Measurements from ENCODE around the gene PARD3B. TPM values are rescaled to one million over a fixed set of nuclear protein-coding genes. Genes with fewer than 3 reads are reported as not detected.

PARD3B gene
- total and polyA plus RNA-seq, 10 of the 15 experiments (the other 5 are each of a cell fraction or from before 2014, with no cell fraction given), result 0.01 to 0.54 (median 0.07) TPM; not detected in 7

DNA sequence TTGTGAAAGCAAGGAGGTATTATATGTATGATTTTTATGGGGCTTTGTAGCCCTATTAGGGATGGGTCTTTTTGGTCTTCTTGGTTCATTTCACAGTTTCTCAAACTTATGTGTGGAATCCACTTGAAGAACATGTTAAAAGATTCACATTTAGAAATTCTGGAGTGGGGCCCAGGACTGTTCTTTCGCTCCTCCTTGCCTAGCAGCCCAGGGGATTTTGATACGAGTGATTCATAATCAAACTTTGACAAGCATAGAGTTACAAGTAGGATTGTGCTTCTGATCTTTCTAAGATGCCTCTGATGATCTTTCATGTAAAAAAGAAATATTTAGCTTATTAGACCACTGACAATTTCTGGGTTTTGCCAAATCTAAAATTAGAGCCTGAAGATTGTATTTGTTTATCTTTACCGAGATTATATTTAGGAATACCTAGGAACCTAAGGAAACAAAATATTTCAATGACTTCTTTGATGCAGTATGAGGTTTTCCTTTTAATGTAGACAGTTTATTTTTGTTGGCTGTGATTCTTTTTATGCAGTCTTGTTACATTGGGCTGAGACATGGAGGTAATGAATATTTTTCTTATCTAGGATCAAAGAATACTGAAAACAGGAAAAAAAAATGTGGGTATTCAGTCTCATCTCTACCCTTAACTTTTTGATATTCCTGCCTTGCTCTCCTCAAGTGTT is 324.0 kb downstream of the PARD3B start:
- H3K9me3 ChIP-seq (replicated peaks; ENCODE audit: control insufficient read depth, insufficient read depth, low read length), result no peaks in the 10 kb centered on the region
- no TSS peak for BruUV-seq (replicated peaks)
- no peaks in the 10 kb centered on the region for H3K4me1 ChIP-seq (ENCODE audit: control insufficient read depth, insufficient read depth, low read length)
- ChIA-PET SMC1A (ENCODE audit: uncharacterized antibody, unreplicated experiment) (no interaction called here), CTCF (no interaction called here), POLR2A (no interaction called here), RAD21 (ENCODE audit: unreplicated experiment) (no interaction called here)
- no peak overlapping the region for H3K9ac ChIP-seq (ENCODE audit: control insufficient read depth, insufficient read depth, low read length)
- no peak overlapping the region for H3K27ac ChIP-seq (ENCODE audit: control insufficient read depth, insufficient read depth)
- intact Hi-C loops (cut with micrococcal nuclease; ENCODE audit: unreplicated experiment) (no loop called here), in situ Hi-C loops (cut with MboI) (no loop called here)
- no peak for TF ChIP-seq RELB (IDR thresholded peaks at IDR 0.05; ENCODE audit: low read depth)
- TF ChIP-seq, protein P1, sequence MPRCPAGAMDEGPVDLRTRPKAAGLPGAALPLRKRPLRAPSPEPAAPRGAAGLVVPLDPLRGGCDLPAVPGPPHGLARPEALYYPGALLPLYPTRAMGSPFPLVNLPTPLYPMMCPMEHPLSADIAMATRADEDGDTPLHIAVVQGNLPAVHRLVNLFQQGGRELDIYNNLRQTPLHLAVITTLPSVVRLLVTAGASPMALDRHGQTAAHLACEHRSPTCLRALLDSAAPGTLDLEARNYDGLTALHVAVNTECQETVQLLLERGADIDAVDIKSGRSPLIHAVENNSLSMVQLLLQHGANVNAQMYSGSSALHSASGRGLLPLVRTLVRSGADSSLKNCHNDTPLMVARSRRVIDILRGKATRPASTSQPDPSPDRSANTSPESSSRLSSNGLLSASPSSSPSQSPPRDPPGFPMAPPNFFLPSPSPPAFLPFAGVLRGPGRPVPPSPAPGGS (IDR thresholded peaks at IDR 0.05; ENCODE audit: borderline replicate concordance, insufficient read depth, low read depth, low read length, poor library complexity, severe bottlenecking), result no peak
- no peak for TF ChIP-seq SMAD5 (IDR thresholded peaks at IDR 0.05; ENCODE audit: low read depth)
- TF ChIP-seq RB1 (IDR thresholded peaks at IDR 0.05; ENCODE audit: borderline replicate concordance), result no peak
- no peak for TF ChIP-seq RFX5 (IDR thresholded peaks at IDR 0.05; ENCODE audit: low read depth, low read length)
- no peak for TF ChIP-seq GATAD2B (conservative IDR thresholded peaks at IDR 0.05; ENCODE audit: low read depth)
- no peak for TF ChIP-seq IKZF2 (IDR thresholded peaks at IDR 0.05)
- TF ChIP-seq, protein P2, sequence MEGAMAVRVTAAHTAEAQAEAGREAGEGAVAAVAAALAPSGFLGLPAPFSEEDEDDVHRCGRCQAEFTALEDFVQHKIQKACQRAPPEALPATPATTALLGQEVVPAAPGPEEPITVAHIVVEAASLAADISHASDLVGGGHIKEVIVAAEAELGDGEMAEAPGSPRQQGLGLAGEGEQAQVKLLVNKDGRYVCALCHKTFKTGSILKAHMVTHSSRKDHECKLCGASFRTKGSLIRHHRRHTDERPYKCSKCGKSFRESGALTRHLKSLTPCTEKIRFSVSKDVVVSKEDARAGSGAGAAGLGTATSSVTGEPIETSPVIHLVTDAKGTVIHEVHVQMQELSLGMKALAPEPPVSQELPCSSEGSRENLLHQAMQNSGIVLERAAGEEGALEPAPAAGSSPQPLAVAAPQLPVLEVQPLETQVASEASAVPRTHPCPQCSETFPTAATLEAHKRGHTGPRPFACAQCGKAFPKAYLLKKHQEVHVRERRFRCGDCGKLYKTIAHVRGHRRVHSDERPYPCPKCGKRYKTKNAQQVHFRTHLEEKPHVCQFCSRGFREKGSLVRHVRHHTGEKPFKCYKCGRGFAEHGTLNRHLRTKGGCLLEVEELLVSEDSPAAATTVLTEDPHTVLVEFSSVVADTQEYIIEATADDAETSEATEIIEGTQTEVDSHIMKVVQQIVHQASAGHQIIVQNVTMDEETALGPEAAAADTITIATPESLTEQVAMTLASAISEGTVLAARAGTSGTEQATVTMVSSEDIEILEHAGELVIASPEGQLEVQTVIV (IDR thresholded peaks at IDR 0.05; ENCODE audit: borderline replicate concordance, partially characterized antibody), result no peak
- TF ChIP-seq ELK1 (IDR thresholded peaks at IDR 0.05; ENCODE audit: low read depth, low read length), result no peak
- no peaks in the 10 kb centered on the region for H4K20me1 ChIP-seq (ENCODE audit: control insufficient read depth, insufficient read depth)
- H3K4me3 ChIP-seq, result no peak overlapping the region
- no peaks in the 10 kb centered on the region for H3K27me3 ChIP-seq (replicated peaks in 1 of 2; ENCODE audit: control insufficient read depth in 2 of 2, insufficient read depth in 2 of 2, low read length in 1 of 2)
- no peaks in the 10 kb centered on the region for H3K36me3 ChIP-seq (ENCODE audit: control insufficient read depth in 2 of 2, insufficient read depth in 2 of 2, low read length in 1 of 2)
- DNase-seq (ENCODE audit: low read depth, low spot score) (no peak), FAIRE-seq (no peak), ATAC-seq (no peak)
- no peak overlapping the region for H2AFZ ChIP-seq (ENCODE audit: control insufficient read depth, low read depth, low read length)
- 30% methylated on average over 3 of the region's 3 CpGs for WGBS (ENCODE audit: insufficient coverage, insufficient replicate concordance, low lambda C conversion rate, missing lambda C conversion rate)
- H3K4me2 ChIP-seq (ENCODE audit: control insufficient read depth, insufficient read depth), result no peak overlapping the region
- H3K79me2 ChIP-seq (ENCODE audit: control insufficient read depth, insufficient read depth, low read length), result no peaks in the 10 kb centered on the region
